HEK293 (cell line): ENCODE measurements around the gene PDGFB.

Source experiments
- KLF10 ChIP-seq: fragments of 450-650 bp; IDR thresholded peaks from 2 replicates; pipeline ENCODE4 v1.5.1; 2018; ENCODE audit warnings: missing biosample characterization, mild to moderate bottlenecking, missing genetic modification characterization
- KLF9 ChIP-seq: fragments of 450-650 bp; formaldehyde crosslinking; IDR thresholded peaks from 2 replicates; pipeline ENCODE4 v1.5.1; 2016; ENCODE audit warnings: missing biosample characterization, missing genetic modification characterization, low read depth
- SETDB1 ChIP-seq: IDR thresholded peaks from one replicate; pipeline ENCODE4 v1.6.1; 2017; ENCODE audit warnings: mild to moderate bottlenecking, low read length, moderate library complexity, mixed read lengths; ENCODE audit not compliant: insufficient read length
- SP7 ChIP-seq: fragments of 450-650 bp; formaldehyde crosslinking; IDR thresholded peaks from 2 replicates; pipeline ENCODE4 v1.5.1; 2016; ENCODE audit warnings: missing biosample characterization, missing genetic modification characterization
- TRIM28 ChIP-seq: IDR thresholded peaks from 2 replicates; pipeline ENCODE4 v1.6.1; 2011; ENCODE audit warnings: low read length, control low read depth, borderline replicate concordance
- ZEB2 ChIP-seq: fragments of 450-650 bp; formaldehyde crosslinking; IDR thresholded peaks from 2 replicates; pipeline ENCODE4 v1.5.1; 2016; ENCODE audit warnings: missing biosample characterization, missing genetic modification characterization
- ZFP69B ChIP-seq: fragments of 450-650 bp; formaldehyde crosslinking; IDR thresholded peaks from 2 replicates; pipeline ENCODE4 v1.5.1; 2016; ENCODE audit warnings: missing biosample characterization, missing genetic modification characterization
- ZNF211 ChIP-seq: fragments of 450-650 bp; formaldehyde crosslinking; IDR thresholded peaks from 2 replicates; pipeline ENCODE4 v1.5.1; 2016; ENCODE audit warnings: low read depth, missing biosample characterization, missing genetic modification characterization
- ZNF391 ChIP-seq: fragments of 450-650 bp; formaldehyde crosslinking; IDR thresholded peaks from 2 replicates; pipeline ENCODE4 v1.5.1; 2016; ENCODE audit warnings: low read depth, missing biosample characterization, missing genetic modification characterization, borderline replicate concordance
- ZNF394 ChIP-seq: fragments of 450-650 bp; formaldehyde crosslinking; IDR thresholded peaks from 2 replicates; pipeline ENCODE4 v1.5.1; 2016; ENCODE audit warnings: missing biosample characterization, missing genetic modification characterization, mild to moderate bottlenecking, moderate library complexity, borderline replicate concordance
- ZNF404 ChIP-seq: fragments of 450-650 bp; formaldehyde crosslinking; IDR thresholded peaks from 2 replicates; pipeline ENCODE4 v1.5.1; 2017; ENCODE audit warnings: missing biosample characterization, missing genetic modification characterization
- ZNF548 ChIP-seq: fragments of 450-650 bp; formaldehyde crosslinking; IDR thresholded peaks from 2 replicates; pipeline ENCODE4 v1.5.1; 2016; ENCODE audit warnings: missing biosample characterization, missing genetic modification characterization
- ZNF768 ChIP-seq: fragments of 450-650 bp; formaldehyde crosslinking; IDR thresholded peaks from 2 replicates; pipeline ENCODE4 v1.5.1; 2018; ENCODE audit warnings: missing biosample characterization, mild to moderate bottlenecking, missing genetic modification characterization
- TF ChIP-seq, protein P1 (sequence below): fragments of 450-650 bp; formaldehyde crosslinking; IDR thresholded peaks from 2 replicates; pipeline ENCODE4 v1.5.1; 2016; ENCODE audit warnings: missing biosample characterization, missing genetic modification characterization
- TF ChIP-seq, protein P2 (sequence below): fragments of 450-650 bp; formaldehyde crosslinking; IDR thresholded peaks from 2 replicates; pipeline ENCODE4 v1.5.1; 2017; ENCODE audit warnings: missing biosample characterization, missing genetic modification characterization
- TF ChIP-seq, protein P3 (sequence below): fragments of 450-650 bp; formaldehyde crosslinking; IDR thresholded peaks from 2 replicates; pipeline ENCODE4 v1.5.1; 2016; ENCODE audit warnings: missing biosample characterization, missing genetic modification characterization
- TF ChIP-seq, protein P4 (sequence below): fragments of 450-650 bp; formaldehyde crosslinking; IDR thresholded peaks from 2 replicates; pipeline ENCODE4 v1.5.1; 2016; ENCODE audit warnings: missing biosample characterization, missing genetic modification characterization
- TF ChIP-seq, protein P5 (sequence below): fragments of 450-650 bp; formaldehyde crosslinking; IDR thresholded peaks from 2 replicates; pipeline ENCODE4 v1.5.1; 2016; ENCODE audit warnings: missing biosample characterization, missing genetic modification characterization
- TF ChIP-seq, protein P6 (sequence below): fragments of 450-650 bp; formaldehyde crosslinking; IDR thresholded peaks from 2 replicates; pipeline ENCODE4 v1.5.1; 2016; ENCODE audit warnings: missing biosample characterization, missing genetic modification characterization
- TF ChIP-seq, protein P7 (sequence below): fragments of 450-650 bp; formaldehyde crosslinking; IDR thresholded peaks from 2 replicates; pipeline ENCODE4 v1.5.1; 2016; ENCODE audit warnings: missing biosample characterization, missing genetic modification characterization

The PDGFB gene

DNA sequence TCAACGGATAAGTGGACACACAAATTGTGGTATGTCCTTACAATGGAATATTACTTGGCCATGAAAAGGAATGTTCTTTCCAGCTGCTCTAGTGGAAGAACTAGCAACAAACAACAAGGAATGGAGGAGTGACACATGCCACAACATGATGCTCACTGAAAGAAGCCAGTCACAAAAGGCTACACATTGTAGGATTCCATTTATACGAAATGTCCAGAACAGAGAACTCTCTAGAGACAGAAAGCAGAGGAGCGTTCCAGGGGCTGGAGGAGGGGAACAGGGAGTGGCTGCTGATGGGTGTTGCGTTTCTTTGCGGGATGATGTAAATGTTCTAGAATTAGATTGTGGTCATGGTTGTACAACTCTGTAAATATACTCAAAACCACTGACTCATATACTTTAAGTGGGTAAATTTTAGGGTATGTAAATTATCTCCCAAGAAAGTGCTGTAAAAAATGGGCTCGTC, 32.4 kb upstream of the PDGFB start (continued):
- TF ChIP-seq, protein P1, sequence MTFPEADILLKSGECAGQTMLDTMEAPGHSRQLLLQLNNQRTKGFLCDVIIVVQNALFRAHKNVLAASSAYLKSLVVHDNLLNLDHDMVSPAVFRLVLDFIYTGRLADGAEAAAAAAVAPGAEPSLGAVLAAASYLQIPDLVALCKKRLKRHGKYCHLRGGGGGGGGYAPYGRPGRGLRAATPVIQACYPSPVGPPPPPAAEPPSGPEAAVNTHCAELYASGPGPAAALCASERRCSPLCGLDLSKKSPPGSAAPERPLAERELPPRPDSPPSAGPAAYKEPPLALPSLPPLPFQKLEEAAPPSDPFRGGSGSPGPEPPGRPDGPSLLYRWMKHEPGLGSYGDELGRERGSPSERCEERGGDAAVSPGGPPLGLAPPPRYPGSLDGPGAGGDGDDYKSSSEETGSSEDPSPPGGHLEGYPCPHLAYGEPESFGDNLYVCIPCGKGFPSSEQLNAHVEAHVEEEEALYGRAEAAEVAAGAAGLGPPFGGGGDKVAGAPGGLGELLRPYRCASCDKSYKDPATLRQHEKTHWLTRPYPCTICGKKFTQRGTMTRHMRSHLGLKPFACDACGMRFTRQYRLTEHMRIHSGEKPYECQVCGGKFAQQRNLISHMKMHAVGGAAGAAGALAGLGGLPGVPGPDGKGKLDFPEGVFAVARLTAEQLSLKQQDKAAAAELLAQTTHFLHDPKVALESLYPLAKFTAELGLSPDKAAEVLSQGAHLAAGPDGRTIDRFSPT (tag by site-specific recombination) = peak; percentile 37; the same call in 1 of the 2 replicates
- TF ChIP-seq KLF10 (tag by site-specific recombination) (peak; percentile 25; the same call in 1 of the 2 replicates), TRIM28 (peak; percentile 68; the same call in 1 of the 2 replicates), ZFP69B (peak; percentile 75; the same call in 1 of the 2 replicates), ZNF211 (tag by site-specific recombination) (no peak), ZNF404 (tag by site-specific recombination) (no peak), ZEB2 (tag by site-specific recombination) (peak; percentile 60; the same call in 1 of the 2 replicates), SP7 (tag by site-specific recombination) (peak; percentile 83), ZNF394 (tag by site-specific recombination) (peak; percentile 78), KLF9 (tag by site-specific recombination) (no peak), ZNF391 (no peak), ZNF768 (peak; percentile 50; the same call in 1 of the 2 replicates), ZNF548 (tag by site-specific recombination) (no peak), SETDB1 (peak; percentile 93)
- TF ChIP-seq, protein P2, sequence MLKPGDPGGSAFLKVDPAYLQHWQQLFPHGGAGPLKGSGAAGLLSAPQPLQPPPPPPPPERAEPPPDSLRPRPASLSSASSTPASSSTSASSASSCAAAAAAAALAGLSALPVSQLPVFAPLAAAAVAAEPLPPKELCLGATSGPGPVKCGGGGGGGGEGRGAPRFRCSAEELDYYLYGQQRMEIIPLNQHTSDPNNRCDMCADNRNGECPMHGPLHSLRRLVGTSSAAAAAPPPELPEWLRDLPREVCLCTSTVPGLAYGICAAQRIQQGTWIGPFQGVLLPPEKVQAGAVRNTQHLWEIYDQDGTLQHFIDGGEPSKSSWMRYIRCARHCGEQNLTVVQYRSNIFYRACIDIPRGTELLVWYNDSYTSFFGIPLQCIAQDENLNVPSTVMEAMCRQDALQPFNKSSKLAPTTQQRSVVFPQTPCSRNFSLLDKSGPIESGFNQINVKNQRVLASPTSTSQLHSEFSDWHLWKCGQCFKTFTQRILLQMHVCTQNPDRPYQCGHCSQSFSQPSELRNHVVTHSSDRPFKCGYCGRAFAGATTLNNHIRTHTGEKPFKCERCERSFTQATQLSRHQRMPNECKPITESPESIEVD (tag by site-specific recombination) = no peak
- TF ChIP-seq, protein P3, sequence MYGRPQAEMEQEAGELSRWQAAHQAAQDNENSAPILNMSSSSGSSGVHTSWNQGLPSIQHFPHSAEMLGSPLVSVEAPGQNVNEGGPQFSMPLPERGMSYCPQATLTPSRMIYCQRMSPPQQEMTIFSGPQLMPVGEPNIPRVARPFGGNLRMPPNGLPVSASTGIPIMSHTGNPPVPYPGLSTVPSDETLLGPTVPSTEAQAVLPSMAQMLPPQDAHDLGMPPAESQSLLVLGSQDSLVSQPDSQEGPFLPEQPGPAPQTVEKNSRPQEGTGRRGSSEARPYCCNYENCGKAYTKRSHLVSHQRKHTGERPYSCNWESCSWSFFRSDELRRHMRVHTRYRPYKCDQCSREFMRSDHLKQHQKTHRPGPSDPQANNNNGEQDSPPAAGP (tag by site-specific recombination) = peak; percentile 83; the same call in 1 of the 2 replicates
- TF ChIP-seq, protein P4, sequence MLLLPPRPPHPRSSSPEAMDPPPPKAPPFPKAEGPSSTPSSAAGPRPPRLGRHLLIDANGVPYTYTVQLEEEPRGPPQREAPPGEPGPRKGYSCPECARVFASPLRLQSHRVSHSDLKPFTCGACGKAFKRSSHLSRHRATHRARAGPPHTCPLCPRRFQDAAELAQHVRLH (tag by site-specific recombination) = peak; percentile 59; the same call in 1 of the 2 replicates
- TF ChIP-seq, protein P5, sequence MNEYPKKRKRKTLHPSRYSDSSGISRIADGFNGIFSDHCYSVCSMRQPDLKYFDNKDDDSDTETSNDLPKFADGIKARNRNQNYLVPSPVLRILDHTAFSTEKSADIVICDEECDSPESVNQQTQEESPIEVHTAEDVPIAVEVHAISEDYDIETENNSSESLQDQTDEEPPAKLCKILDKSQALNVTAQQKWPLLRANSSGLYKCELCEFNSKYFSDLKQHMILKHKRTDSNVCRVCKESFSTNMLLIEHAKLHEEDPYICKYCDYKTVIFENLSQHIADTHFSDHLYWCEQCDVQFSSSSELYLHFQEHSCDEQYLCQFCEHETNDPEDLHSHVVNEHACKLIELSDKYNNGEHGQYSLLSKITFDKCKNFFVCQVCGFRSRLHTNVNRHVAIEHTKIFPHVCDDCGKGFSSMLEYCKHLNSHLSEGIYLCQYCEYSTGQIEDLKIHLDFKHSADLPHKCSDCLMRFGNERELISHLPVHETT (tag by site-specific recombination) = peak; percentile 77
- TF ChIP-seq, protein P6, sequence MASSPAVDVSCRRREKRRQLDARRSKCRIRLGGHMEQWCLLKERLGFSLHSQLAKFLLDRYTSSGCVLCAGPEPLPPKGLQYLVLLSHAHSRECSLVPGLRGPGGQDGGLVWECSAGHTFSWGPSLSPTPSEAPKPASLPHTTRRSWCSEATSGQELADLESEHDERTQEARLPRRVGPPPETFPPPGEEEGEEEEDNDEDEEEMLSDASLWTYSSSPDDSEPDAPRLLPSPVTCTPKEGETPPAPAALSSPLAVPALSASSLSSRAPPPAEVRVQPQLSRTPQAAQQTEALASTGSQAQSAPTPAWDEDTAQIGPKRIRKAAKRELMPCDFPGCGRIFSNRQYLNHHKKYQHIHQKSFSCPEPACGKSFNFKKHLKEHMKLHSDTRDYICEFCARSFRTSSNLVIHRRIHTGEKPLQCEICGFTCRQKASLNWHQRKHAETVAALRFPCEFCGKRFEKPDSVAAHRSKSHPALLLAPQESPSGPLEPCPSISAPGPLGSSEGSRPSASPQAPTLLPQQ (tag by site-specific recombination) = peak; percentile 64
- TF ChIP-seq, protein P7, sequence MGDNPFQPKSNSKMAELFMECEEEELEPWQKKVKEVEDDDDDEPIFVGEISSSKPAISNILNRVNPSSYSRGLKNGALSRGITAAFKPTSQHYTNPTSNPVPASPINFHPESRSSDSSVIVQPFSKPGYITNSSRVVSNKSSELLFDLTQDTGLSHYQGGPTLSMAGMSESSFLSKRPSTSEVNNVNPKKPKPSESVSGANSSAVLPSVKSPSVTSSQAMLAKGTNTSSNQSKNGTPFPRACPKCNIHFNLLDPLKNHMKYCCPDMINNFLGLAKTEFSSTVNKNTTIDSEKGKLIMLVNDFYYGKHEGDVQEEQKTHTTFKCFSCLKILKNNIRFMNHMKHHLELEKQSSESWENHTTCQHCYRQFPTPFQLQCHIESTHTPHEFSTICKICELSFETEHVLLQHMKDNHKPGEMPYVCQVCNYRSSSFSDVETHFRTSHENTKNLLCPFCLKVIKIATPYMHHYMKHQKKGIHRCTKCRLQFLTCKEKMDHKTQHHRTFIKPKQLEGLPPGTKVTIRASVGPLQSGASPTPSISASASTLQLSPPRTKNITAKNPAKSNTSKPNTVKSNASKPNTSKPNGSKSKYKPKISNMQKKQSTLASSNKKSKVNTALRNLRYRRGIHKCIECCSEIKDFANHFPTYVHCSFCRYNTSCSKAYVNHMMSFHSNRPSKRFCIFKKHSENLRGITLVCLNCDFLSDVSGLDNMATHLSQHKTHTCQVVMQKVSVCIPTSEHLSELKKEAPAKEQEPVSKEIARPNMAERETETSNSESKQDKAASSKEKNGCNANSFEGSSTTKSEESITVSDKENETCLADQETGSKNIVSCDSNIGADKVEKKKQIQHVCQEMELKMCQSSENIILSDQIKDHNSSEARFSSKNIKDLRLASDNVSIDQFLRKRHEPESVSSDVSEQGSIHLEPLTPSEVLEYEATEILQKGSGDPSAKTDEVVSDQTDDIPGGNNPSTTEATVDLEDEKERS (tag by site-specific recombination) = peak; percentile 95
